GM20431 (cell line): ENCODE data around the gene POTEF.
"Not testable (repeated sequence)": the region's sequence is repeated elsewhere in the genome, so short reads cannot be mapped to it uniquely, and the experiment has no call there.

Source experiments
- in situ Hi-C: fragments of 300-500 bp; cut with MseI, MboI; formaldehyde crosslinking; loops from one replicate; pipeline ENCODE4 v1.15.0; 2020; ENCODE audit warnings: low sequenced_read_pairs; ENCODE audit not compliant: unreplicated experiment

Gene POTEF

DNA sequence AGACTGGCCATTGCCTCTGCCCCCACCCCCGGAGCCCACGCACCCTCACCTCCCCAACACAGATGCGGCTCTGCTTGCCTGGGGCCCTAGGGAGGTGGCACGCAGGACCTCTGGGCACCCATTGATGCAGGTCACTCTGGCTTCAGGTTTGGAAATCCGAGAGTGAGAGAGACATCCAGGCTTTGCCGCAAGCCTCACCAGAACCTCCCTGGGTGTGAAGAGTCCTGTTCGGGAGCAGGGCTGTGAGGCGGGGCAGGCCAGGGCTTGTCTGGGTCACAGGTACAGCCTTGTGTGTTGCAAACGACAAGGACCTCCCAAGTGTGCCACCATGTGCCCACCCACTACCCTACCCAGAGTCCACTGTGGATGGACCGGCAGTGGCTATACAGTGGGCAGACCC is 7.5 kb upstream of the POTEF start:
- in situ Hi-C loops: not testable (repeated sequence)

DNA sequence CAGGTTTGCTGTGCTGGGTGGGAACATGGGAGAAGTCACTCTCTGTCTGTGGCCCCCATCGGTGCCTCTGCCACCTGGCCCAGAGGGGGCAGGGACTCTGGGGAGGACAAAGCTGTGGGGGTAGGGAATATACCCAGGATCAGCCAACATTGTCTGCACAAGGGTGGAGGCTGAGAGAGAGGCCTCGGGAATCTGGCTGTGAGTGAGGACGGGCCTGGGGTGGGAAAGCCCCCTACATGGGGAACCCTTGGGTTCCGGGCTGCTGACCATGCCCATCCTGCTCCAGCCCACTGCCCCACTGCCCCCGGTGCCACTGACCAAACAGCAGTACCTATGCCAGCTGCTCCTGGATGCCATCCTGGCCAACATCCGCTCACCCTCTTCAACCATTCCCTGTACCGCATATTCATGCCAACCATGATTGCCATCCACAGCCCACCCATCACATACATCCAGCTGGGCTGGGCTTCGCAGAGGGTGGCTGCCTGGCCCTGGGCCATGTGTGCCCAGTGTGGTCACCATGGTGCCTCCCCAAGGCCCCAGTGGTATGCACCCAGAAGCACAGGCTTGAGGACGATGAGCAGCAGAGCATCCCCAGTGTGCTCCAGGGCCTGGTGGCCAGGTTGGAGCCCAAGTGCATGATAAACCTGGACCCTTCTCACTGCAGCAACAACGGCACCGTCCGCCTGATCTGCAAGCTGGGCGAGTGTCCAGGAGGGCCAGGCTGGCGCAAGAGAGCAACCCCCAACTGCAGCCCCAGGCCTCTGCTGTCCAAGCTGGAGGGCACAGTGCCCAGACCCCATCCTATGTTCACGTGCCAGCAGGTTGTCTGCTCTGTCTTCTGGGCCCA is 6.9 kb upstream of the POTEF start:
- in situ Hi-C loops: no loop called here

DNA sequence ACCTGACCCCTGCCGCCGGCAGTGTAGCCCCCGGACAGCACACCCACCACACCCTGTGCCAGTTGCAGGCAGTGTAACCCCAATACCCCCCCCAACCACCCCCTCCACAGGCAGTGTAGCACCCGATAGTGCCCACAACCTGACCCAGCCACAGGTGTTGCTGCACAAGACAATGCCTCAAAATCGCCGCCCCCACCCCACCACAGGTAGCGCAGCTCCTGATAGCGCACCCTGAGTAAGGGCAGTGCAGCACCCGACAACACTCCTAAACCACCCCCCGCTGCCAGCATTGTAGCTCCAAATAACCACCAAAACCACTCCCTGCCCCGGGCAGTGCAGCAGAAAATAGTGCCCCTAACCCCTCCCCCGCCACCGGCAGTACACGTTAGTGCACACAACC is 558 bp downstream of the POTEF start:
- in situ Hi-C loops: not testable (repeated sequence)

DNA sequence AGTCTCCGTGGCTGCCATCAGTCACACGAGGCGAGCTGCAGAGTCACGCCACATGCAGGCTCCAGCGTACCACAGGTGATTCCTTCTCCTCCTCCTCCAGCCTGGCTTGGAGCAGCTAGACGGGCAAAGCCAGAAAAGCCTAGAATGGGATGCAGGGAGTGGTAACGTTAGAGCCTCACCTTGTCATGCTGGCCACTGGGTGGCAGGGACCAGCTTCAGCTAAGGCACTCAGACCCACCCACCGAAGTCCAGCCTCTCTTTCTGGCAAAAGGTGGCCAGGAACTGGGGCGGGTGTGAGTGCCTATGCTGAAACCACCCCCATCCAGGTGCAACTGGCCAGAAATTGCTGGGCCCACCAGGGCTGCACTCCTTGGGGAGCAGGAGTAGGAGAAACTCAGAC is 1.3 kb downstream of the POTEF start:
- in situ Hi-C loops: not testable (repeated sequence)

DNA sequence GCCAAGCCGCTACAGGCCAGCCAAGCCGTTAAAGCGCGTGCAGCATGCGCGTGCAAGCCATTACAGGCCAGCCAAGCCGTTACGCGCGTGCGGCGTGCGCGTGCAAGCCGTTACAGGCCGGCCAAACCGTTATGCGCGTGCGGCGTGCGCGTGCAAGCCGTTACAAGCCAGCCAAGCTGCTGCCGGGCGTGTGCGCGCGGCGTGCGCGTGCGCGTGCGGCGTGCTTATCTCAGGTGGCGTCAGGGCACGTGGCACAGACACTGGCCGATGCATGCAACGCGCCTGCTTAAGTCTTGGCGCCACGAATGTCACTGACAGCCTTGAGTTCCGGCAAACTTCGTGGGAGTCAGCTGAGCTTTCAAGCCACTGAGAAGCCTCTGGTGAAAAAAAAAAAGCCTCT is 8.1 kb downstream of the POTEF start:
- in situ Hi-C loops: not testable (repeated sequence)

DNA sequence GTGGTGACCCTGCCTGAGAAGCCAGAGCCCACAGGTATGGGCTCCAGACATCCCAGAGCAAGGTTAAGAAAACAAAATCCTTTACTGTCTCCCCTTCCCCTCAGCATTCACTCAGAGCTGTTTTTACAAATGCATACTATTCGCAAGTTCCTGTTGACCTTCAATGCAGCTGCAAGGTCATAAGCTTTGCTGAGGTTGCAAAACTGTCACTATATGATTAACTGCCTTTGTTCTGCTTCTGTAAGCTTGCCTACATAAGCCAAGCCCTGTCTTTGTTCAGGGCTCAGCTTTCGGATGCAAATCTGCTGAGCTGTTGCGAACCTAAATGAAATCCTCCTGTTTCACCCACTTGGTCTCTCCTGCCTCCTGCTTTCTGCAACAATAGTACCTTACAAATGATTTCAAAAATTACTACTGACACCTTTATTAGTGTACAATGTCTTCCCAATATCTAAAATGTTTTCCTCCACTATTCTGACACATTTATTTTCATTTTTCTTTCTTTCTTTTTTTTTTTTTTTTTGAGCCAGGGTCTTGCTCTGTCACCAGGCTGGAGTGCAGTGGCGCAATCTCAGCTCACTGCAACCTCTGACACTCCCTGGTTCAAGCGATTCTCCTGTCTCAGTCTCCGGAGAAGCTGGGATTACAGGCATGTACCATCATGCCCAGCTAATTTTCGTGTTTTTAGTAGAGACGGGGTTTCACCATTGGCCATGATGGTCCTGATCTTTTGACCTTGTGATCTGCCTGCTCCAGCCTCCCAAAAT is 26.2 kb downstream of the POTEF start:
- in situ Hi-C loops: not testable (repeated sequence)

DNA sequence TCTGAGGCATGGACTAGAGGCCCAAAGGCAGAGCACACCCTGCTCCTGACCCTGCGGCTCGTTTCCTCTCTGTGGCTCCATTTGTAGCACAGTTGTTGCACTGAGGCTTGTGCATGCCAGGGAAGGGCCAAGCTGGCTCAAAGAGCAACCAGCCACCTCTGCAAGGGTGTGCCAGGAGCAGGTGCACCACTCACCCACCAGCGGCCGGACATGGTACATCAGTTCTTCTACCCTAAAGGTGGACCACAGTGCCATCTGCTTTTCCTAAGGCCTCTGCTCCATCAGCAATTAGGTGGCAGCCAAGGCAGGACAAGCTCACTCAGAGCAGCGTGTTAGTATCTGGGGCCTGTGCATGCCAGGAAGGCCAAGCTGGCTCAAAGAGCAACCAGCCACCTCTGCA is 66.4 kb downstream of the POTEF start:
- in situ Hi-C loops: not testable (repeated sequence)

DNA sequence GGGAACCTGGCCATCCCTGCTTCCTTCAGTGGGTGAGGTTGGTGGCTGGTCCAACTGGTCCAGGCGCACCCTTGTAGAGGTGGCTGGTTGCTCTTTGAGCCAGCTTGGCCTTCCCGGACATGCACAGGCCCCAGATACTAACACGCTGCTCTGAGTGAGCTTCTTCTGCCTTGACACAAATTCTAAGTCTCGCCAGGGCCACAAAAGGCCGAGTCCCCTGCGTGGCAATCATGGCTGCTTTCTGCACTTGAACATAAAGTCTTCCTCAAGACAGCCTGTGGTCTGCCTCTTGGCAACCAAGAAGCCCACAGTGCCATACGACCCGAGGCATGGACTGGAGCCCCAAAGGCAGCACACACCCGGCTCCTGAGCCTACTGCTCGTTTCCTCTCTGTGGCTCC is 69.0 kb downstream of the POTEF start:
- in situ Hi-C loops: not testable (repeated sequence)

DNA sequence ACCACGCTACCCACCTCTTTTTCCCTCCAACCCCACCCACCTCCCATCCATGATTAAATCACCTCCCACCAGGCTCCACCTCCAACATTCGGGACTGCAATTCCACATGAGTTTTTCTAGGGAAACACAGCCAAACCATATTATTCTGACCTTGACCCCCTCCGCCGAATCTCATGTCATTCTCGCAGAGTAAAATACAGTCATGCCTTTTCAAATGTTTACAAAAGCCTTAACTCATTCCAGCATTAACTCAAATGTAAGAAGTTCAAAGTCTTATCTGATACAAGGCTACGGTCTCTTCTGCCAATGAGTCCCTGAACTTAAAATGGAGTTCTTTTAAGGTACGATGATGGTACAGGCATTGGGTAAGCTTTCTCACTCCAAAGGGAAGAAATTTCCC is 72.7 kb downstream of the POTEF start:
- in situ Hi-C loops: not testable (repeated sequence)

DNA sequence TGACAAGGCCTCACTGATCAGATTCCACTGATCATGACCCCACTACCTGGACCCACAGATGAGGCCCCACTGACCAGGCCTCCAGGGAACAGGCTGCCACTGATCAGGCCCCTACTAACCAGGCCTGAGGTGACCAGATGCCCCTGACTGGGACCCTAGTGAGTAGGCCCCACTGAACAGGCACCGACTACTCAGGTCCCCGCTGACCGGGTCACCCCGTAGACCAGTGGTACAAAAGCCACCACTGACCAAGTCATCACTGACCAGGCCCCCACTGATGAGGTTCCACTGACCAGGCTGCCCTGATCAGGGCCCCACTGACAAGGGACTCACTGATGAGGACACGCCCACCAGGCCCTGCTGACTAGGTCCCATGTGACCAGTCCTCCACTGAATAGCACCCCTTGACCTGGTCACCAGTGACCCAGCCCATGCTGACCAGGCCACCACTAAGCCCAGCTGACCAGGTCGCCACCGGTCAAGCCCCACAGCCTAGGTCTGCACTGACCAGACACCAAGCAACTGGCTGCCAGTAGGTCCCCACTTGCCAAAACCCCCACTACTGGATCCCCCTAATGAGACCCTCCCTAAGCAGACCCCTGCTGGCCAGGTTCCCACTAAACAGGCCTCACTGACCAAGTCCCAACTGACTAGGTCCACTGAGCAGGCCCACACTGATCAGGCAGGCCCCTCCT is 75.7 kb downstream of the POTEF start:
- in situ Hi-C loops: not testable (repeated sequence)

DNA sequence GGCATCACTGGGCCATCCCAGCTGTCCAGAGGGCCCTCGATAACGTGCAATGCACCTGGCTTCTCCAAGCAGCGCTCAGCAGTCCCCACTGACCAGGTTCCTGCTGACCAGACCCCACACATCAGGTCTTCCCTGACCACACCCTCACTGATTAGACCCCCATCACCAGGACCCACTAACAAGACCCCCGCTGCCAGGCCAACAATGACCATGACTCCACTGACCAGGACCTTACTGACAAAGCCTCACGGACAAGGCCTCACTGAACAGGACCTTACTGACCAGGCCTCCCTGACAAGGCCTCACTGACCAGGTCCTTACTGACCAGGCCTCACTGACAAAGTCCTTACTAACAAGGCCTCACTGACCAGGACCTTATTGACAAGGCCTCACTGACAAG is 76.6 kb downstream of the POTEF start:
- in situ Hi-C loops: not testable (repeated sequence)

DNA sequence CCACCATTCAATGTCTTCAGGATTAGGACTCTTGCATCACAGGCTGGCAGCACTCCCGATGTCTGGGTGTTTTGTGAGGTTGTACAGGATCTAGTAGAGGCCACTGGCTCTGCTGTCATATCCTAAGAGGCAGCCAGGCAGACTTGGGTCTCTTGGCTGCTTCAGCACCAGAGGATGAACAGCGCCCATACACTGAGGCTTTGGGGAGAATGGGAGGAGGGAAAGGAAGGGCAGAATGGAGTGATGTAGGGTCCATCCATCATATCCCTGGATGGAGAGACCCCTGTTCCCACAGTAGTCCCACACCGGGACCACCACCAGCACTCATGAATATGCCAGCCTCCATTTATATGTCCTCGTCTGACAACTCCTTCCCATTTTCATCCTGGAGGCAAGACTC is 80.6 kb downstream of the POTEF start:
- in situ Hi-C loops: not testable (repeated sequence)

DNA sequence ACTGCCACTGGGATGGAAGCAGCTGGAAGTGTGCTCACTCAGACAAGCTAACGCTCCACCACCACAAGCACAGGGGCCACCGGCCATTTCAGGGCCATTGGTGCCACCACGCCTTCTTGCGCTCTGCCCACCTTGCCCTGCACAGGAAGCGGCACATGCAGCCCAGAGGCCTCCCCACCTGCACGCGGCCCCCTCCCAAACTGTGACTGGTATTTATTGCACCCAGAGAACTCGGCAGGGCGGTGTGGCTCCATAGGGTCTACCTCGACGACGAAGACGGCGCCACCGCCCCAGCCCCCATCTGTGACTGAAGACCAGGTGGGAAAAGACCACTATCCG is 90.8 kb downstream of the POTEF start:
- in situ Hi-C loops: not testable (repeated sequence)

DNA sequence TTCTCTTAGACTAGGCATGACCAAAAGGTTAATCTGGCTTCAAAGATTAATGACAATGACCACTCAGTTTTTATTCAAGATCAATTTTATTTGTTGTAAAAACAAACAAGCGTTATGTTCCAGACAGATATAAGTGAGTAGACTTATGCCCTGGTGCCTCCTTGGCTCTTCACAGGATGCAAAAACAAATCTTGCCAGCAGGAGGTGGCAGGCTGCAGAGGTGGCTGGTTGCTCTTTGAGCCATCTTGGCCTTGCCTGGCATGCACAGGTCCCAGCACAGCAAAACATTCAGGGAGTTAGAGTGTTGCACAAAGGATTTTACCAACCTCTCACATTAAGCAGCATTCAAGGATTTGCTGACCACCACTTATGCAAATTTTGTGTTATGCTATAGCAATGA is 103.1 kb downstream of the POTEF start:
- in situ Hi-C loops: not testable (repeated sequence)
